Measurements from ENCODE around the gene MAML1.

- TF ChIP-seq CTCF (IDR thresholded peaks at IDR 0.05; ENCODE audit: insufficient read depth, low read depth, low read length), result no peak
- TF ChIP-seq EZH2 (IDR thresholded peaks at IDR 0.05; ENCODE audit: insufficient read depth, low read length), result no peak
These were observed 49.2 kb downstream of the MAML1 start for GRCh38 chr5:179781846-179782245.

Data from astrocyte (in vitro differentiated cells and primary cell).